Measurements from ENCODE around the gene ARFGAP3.

DNA sequence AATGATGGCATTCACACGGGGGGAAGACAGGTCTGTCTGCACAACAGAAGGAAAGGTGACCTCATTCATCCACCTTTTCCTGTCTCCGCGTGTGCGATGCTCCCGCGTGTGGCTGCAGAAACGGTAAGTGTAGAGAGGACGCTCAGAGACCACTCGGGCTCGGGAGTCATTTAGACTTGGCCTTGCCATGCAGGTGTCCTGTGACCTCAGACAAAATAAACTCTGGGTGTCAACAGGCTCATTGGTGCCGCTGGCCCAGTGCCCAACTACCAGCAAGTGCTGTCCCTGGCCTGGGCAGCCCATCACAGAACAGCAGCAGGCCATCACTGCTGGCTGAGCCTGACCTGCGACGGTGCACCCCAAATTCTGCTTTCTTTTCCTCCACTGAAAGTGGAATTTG is 48.1 kb upstream of the ARFGAP3 start:
- TF ChIP-seq, protein P1, sequence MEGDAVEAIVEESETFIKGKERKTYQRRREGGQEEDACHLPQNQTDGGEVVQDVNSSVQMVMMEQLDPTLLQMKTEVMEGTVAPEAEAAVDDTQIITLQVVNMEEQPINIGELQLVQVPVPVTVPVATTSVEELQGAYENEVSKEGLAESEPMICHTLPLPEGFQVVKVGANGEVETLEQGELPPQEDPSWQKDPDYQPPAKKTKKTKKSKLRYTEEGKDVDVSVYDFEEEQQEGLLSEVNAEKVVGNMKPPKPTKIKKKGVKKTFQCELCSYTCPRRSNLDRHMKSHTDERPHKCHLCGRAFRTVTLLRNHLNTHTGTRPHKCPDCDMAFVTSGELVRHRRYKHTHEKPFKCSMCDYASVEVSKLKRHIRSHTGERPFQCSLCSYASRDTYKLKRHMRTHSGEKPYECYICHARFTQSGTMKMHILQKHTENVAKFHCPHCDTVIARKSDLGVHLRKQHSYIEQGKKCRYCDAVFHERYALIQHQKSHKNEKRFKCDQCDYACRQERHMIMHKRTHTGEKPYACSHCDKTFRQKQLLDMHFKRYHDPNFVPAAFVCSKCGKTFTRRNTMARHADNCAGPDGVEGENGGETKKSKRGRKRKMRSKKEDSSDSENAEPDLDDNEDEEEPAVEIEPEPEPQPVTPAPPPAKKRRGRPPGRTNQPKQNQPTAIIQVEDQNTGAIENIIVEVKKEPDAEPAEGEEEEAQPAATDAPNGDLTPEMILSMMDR (IDR thresholded peaks at IDR 0.05; ENCODE audit: low read depth, low read length), result no peak
- no peak for TF ChIP-seq MYC (IDR thresholded peaks at IDR 0.05; ENCODE audit: low read depth, low read length)

Measured in NB4 (cell line).